K562 (cell line): ENCODE results near the gene SUPT3H. TPM values are rescaled to one million over a fixed set of nuclear protein-coding genes. Genes with fewer than 3 reads are reported as not detected.
A peak's percentile ranks its signal among the peaks of the same experiment; 100 is the strongest.

Experiments used
- ESRRA ChIP-seq: fragments of 450-650 bp; IDR thresholded peaks from 2 replicates; pipeline ENCODE4 v1.6.1; 2014; ENCODE audit warnings: low read depth, mild to moderate bottlenecking, moderate library complexity, borderline replicate concordance
- FOXM1 ChIP-seq, 2 experiments: fragments of 450-650 bp in 1 of 2; sonication (generic) in 1 of 2; formaldehyde crosslinking in 1 of 2; IDR thresholded peaks; 2 replicates each; pipeline versions ENCODE4 v1.6.1 to v1.9.0; 2017 to 2022; ENCODE audit warnings: low read depth in 2 of 2, mild to moderate bottlenecking in 2 of 2, missing genetic modification reagents in 1 of 2, moderate library complexity in 1 of 2
- GATAD2B ChIP-seq: fragments of 450-650 bp; IDR thresholded peaks from 2 replicates; pipeline ENCODE4 v1.6.1; 2017; ENCODE audit warnings: mild to moderate bottlenecking, borderline replicate concordance
- HEY1 ChIP-seq: fragments of 250-450 bp; sonication (Bioruptor Pico); IDR thresholded peaks from 2 replicates; pipeline ENCODE4 v1.5.0; 2020; ENCODE audit warnings: mild to moderate bottlenecking, moderate library complexity, borderline replicate concordance
- HNRNPL ChIP-seq: fragments of 200-400 bp; formaldehyde crosslinking; IDR thresholded peaks from 2 replicates; pipeline ENCODE4 v1.6.1; 2017; ENCODE audit warnings: low read depth, mild to moderate bottlenecking, low read length
- ILF3 ChIP-seq: fragments of 450-650 bp; IDR thresholded peaks from 2 replicates; pipeline ENCODE4 v1.6.1; 2018; ENCODE audit warnings: antibody characterized with exemption, mild to moderate bottlenecking, moderate library complexity, borderline replicate concordance
- MBD2 ChIP-seq: sonication (generic); IDR thresholded peaks from 2 replicates; pipeline ENCODE4 v1.6.1; 2016; ENCODE audit warnings: low read depth, borderline replicate concordance
- NR1H2 ChIP-seq: sonication (generic); formaldehyde crosslinking; IDR thresholded peaks from 2 replicates; pipeline ENCODE4 v1.4.0; 2020; ENCODE audit warnings: mild to moderate bottlenecking, missing genetic modification reagents
- PHF8 ChIP-seq: fragments of 200-600 bp; sonication (generic); IDR thresholded peaks from 2 replicates; pipeline ENCODE4 v1.6.1; 2012; ENCODE audit warnings: mixed run types, mild to moderate bottlenecking, inconsistent platforms, low read length, moderate library complexity, borderline replicate concordance
- PML ChIP-seq: IDR thresholded peaks from 2 replicates; pipeline ENCODE4 v1.6.1; 2012; ENCODE audit warnings: low read length, inconsistent platforms
- SPI1 ChIP-seq: IDR thresholded peaks from 2 replicates; pipeline ENCODE4 v1.6.1; 2011; ENCODE audit warnings: low read depth, low read length, control low read depth, borderline replicate concordance
- TAF1 ChIP-seq: IDR thresholded peaks from 2 replicates; pipeline ENCODE4 v1.6.1; 2011; ENCODE audit warnings: mild to moderate bottlenecking, low read length, moderate library complexity; ENCODE audit not compliant: insufficient read depth, control insufficient read depth, severe bottlenecking; ENCODE audit errors: extremely low read depth
- ZBTB34 ChIP-seq: fragments of 250-450 bp; sonication (Bioruptor Pico); IDR thresholded peaks from 2 replicates; pipeline ENCODE4 v1.8.0; 2021; ENCODE audit warnings: mild to moderate bottlenecking, moderate library complexity
- ZNF165 ChIP-seq: fragments of 250-450 bp; sonication (Bioruptor Pico); IDR thresholded peaks from 2 replicates; pipeline ENCODE4 v1.4.0; 2020; ENCODE audit warnings: borderline replicate concordance
- ZNF212 ChIP-seq: fragments of 450-650 bp; formaldehyde crosslinking; IDR thresholded peaks from 2 replicates; pipeline ENCODE4 v1.4.0; 2020; ENCODE audit warnings: mild to moderate bottlenecking
- ZNF316 ChIP-seq: fragments of 450-650 bp; IDR thresholded peaks from 2 replicates; pipeline ENCODE4 v1.6.1; 2016
- polyA plus RNA-seq, 8 experiments: library from polyadenylated mRNA; depleted of rRNA in 4 of 8; stranded (reverse) in 5 of 8; unstranded in 3 of 8; fragments of >200 nt; fragmentation: Nextera tagmentation in 2 of 8; fragmentation: Illumina TruSeq in 1 of 8; extraction: Ambion mirVana in 2 of 8; extraction: Trizol in 1 of 8; gene quantifications; 2 replicates each; pipeline versions ENCODE4 v1.2.1 to v1.2.3, GENCODE V29; 2011 to 2014; ENCODE audit warnings: inconsistent platforms in 1 of 8, missing spikeins in 1 of 8
- total RNA-seq, 7 experiments: library from RNA; depleted of rRNA in 6 of 7; stranded (reverse); fragments of >200 nt in 6 of 7; fragmentation: Illumina TruSeq in 2 of 7; extraction: Trizol in 2 of 7; gene quantifications; 2 replicates each; pipeline versions ENCODE4 v1.2.1 to v1.2.3, GENCODE V29; 2011 to 2021; ENCODE audit warnings: low replicate concordance in 1 of 7
- TF ChIP-seq, protein P1 (sequence below): fragments of 450-650 bp; IDR thresholded peaks from 2 replicates; pipeline ENCODE4 v1.7.0; 2016; ENCODE audit warnings: borderline replicate concordance
- TF ChIP-seq, protein P2 (sequence below): sonication (generic); formaldehyde crosslinking; IDR thresholded peaks from 2 replicates; pipeline ENCODE4 v1.9.0; 2022; ENCODE audit warnings: mild to moderate bottlenecking, missing genetic modification reagents
- TF ChIP-seq, protein P3 (sequence below): fragments of 250-450 bp; sonication (Bioruptor Pico); IDR thresholded peaks from 2 replicates; pipeline ENCODE4 v1.9.0; 2021; ENCODE audit warnings: mild to moderate bottlenecking, inconsistent platforms

The SUPT3H gene
- total and polyA plus RNA-seq, 9 of the 15 experiments (the other 6 are each of a cell fraction or from before 2014, with no cell fraction given) = 7.2 to 16.3 (median 11.9) TPM

GRCh38 chr6:45377554-45378333 is at the start of gene SUPT3H (continued):
- TF ChIP-seq, protein P1, sequence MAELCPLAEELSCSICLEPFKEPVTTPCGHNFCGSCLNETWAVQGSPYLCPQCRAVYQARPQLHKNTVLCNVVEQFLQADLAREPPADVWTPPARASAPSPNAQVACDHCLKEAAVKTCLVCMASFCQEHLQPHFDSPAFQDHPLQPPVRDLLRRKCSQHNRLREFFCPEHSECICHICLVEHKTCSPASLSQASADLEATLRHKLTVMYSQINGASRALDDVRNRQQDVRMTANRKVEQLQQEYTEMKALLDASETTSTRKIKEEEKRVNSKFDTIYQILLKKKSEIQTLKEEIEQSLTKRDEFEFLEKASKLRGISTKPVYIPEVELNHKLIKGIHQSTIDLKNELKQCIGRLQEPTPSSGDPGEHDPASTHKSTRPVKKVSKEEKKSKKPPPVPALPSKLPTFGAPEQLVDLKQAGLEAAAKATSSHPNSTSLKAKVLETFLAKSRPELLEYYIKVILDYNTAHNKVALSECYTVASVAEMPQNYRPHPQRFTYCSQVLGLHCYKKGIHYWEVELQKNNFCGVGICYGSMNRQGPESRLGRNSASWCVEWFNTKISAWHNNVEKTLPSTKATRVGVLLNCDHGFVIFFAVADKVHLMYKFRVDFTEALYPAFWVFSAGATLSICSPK = no peak
- TF ChIP-seq GATAD2B (peak; percentile 26; the same call in 1 of the 2 replicates), TAF1 (peak; percentile 94), ZNF165 (CRISPR knock-in tag) (no peak), PHF8 (peak; percentile 93), PML (peak; percentile 88), ZNF316 (peak; percentile 31; the same call in 1 of the 2 replicates), MBD2 (peak; percentile 62), ILF3 (no peak), NR1H2 (no peak), HNRNPL (0 out of 2 replicates have a peak, but pooled peaks have one; percentile 53), FOXM1 (IDR thresholded peaks at IDR 0.05; ENCODE audit: low read depth) (no peak), FOXM1 (CRISPR knock-in tag; IDR thresholded peaks at IDR 0.05; ENCODE audit: low read depth) (no peak), ESRRA (peak; percentile 22; the same call in 1 of the 2 replicates), SPI1 (no peak), ZBTB34 (CRISPR knock-in tag) (no peak), HEY1 (CRISPR knock-in tag) (no peak), ZNF212 (no peak)
- TF ChIP-seq, protein P2, sequence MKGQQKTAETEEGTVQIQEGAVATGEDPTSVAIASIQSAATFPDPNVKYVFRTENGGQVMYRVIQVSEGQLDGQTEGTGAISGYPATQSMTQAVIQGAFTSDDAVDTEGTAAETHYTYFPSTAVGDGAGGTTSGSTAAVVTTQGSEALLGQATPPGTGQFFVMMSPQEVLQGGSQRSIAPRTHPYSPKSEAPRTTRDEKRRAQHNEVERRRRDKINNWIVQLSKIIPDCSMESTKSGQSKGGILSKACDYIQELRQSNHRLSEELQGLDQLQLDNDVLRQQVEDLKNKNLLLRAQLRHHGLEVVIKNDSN (CRISPR knock-in tag) = no peak
- TF ChIP-seq, protein P3, sequence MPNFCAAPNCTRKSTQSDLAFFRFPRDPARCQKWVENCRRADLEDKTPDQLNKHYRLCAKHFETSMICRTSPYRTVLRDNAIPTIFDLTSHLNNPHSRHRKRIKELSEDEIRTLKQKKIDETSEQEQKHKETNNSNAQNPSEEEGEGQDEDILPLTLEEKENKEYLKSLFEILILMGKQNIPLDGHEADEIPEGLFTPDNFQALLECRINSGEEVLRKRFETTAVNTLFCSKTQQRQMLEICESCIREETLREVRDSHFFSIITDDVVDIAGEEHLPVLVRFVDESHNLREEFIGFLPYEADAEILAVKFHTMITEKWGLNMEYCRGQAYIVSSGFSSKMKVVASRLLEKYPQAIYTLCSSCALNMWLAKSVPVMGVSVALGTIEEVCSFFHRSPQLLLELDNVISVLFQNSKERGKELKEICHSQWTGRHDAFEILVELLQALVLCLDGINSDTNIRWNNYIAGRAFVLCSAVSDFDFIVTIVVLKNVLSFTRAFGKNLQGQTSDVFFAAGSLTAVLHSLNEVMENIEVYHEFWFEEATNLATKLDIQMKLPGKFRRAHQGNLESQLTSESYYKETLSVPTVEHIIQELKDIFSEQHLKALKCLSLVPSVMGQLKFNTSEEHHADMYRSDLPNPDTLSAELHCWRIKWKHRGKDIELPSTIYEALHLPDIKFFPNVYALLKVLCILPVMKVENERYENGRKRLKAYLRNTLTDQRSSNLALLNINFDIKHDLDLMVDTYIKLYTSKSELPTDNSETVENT (CRISPR knock-in tag) = peak; percentile 93
